ENCODE results near the gene CCDC69. TPM values are rescaled to one million over a fixed set of nuclear protein-coding genes. Genes with fewer than 3 reads are reported as not detected.

The CCDC69 gene
- total RNA-seq, 1 donor from 2014 or later: 1.2 TPM

DNA sequence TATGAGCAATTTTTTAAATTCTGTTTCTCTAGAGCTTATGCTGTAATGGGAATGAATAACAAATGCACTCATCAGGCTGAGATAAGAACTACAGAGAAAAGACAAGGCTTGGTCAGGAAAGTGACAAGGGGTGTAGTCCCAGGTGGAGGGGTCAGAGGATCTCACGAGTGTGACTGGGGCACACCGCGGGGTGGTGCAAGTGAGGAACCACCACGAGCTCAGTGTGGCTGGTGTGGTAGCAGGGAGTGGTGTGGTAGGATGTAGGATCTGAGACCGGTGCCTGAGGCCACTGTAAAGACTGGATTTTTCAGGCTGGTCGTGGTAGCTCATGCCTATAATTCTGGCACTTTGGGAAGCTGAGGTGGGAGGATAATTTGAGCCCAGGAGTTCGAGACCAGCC, 75.3 kb downstream of the CCDC69 start:
- Mint-ChIP-seq H3K27ac (ENCODE audit: unreplicated experiment) (peak overlapping the region; percentile 36), H3K4me3 (ENCODE audit: unreplicated experiment) (no peak overlapping the region), H3K36me3 (ENCODE audit: low read depth, unreplicated experiment) (peaks cover 30% of the 10 kb centered on the region), H3K4me1 (ENCODE audit: unreplicated experiment) (peaks cover 48% of the 10 kb centered on the region), H3K27me3 (ENCODE audit: unreplicated experiment) (peaks cover 11% of the 10 kb centered on the region), H3K9me3 (ENCODE audit: unreplicated experiment) (no peaks in the 10 kb centered on the region)
- TF ChIP-seq, protein P1, sequence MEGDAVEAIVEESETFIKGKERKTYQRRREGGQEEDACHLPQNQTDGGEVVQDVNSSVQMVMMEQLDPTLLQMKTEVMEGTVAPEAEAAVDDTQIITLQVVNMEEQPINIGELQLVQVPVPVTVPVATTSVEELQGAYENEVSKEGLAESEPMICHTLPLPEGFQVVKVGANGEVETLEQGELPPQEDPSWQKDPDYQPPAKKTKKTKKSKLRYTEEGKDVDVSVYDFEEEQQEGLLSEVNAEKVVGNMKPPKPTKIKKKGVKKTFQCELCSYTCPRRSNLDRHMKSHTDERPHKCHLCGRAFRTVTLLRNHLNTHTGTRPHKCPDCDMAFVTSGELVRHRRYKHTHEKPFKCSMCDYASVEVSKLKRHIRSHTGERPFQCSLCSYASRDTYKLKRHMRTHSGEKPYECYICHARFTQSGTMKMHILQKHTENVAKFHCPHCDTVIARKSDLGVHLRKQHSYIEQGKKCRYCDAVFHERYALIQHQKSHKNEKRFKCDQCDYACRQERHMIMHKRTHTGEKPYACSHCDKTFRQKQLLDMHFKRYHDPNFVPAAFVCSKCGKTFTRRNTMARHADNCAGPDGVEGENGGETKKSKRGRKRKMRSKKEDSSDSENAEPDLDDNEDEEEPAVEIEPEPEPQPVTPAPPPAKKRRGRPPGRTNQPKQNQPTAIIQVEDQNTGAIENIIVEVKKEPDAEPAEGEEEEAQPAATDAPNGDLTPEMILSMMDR (IDR thresholded peaks at IDR 0.05; ENCODE audit: unreplicated experiment): no peak
- no peak for DNase-seq (ENCODE audit: low spot score)

DNA sequence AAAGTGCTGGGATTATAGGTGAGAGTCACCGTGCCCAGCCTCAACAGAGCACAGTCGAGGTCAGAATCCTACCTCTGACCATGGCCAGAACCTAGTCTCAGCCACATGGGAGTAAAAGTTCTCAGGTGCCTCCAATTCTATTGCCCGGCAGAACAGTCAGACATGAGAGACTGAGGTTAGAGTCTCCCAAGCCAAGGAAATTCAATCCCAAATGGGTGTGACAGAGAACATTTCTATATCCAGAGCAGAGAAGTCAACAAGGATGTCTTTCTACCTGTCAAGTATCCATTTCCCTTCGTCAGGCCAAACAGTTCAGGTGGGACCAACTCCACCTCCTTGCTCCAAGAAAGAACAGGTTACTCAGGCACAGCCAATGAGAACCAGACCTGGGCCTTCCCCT, 76.9 kb downstream of the CCDC69 start:
- H3K27me3 Mint-ChIP-seq (ENCODE audit: unreplicated experiment): peaks cover 12% of the 10 kb centered on the region
- H3K27ac Mint-ChIP-seq (ENCODE audit: unreplicated experiment): no peak overlapping the region
- no peak overlapping the region for H3K4me3 Mint-ChIP-seq (ENCODE audit: unreplicated experiment)

DNA sequence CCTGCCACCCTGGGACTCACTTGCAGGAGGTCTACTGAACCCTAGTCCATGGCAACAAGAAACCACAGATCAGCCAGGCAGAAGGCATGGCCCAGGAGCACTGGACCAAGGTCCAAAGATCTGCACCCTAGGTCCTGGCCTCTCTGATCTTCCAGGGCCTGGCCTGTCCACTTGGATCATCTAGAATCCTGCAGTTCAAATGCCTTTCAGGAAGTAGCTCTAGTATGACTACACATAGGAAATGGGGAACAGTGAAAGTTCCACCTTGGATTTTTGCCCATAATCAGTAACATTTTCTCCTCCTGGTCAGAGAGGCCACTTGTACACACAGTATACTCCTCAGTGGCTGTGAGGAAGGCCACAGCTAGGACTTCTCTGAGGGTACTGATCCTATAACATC, 77.8 kb downstream of the CCDC69 start:
- peak overlapping the region; percentile 43 for H3K4me3 Mint-ChIP-seq (ENCODE audit: unreplicated experiment)
- TF ChIP-seq, protein P1 (IDR thresholded peaks at IDR 0.05; ENCODE audit: unreplicated experiment): no peak
- H3K36me3 Mint-ChIP-seq (ENCODE audit: low read depth, unreplicated experiment): peaks cover 31% of the 10 kb centered on the region
- no peaks in the 10 kb centered on the region for H3K9me3 Mint-ChIP-seq (ENCODE audit: unreplicated experiment)
- peaks cover 10% of the 10 kb centered on the region for H3K27me3 Mint-ChIP-seq (ENCODE audit: unreplicated experiment)
- no peak for DNase-seq (ENCODE audit: low spot score)
- H3K4me1 Mint-ChIP-seq (ENCODE audit: unreplicated experiment): peaks cover 44% of the 10 kb centered on the region
- no peak overlapping the region for H3K27ac Mint-ChIP-seq (ENCODE audit: unreplicated experiment)

More for the DNA sequence above, 76.9 kb downstream of the CCDC69 start:
- no peaks in the 10 kb centered on the region for H3K9me3 Mint-ChIP-seq (ENCODE audit: unreplicated experiment)
- peaks cover 31% of the 10 kb centered on the region for H3K36me3 Mint-ChIP-seq (ENCODE audit: low read depth, unreplicated experiment)
- no peak for DNase-seq (ENCODE audit: low spot score)
- TF ChIP-seq, protein P1 (IDR thresholded peaks at IDR 0.05; ENCODE audit: unreplicated experiment): no peak
- H3K4me1 Mint-ChIP-seq (ENCODE audit: unreplicated experiment): peaks cover 44% of the 10 kb centered on the region

DNA sequence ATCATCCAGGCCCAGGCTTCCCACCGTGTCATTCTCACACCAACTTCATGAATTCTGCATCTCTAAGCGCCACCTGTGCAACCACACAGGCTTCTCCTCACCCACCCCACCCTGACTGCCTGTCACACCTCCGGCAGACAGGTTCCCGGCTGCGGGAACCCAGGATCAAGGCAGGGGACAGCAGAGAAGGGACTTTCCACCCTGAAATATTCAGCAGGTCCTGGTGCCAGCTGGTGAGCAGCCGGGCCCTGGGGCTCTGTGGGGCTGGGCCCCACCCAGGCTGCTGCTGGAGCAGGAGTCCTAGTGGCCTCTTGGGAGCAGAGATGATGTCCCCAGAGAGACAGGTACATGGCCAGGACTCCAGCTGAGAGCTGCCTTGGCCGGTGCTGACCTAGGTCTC, 79.0 kb downstream of the CCDC69 start:
- Mint-ChIP-seq H3K4me3 (ENCODE audit: unreplicated experiment) (no peak overlapping the region), H3K36me3 (ENCODE audit: low read depth, unreplicated experiment) (peaks cover 31% of the 10 kb centered on the region), H3K27ac (ENCODE audit: unreplicated experiment) (no peak overlapping the region), H3K27me3 (ENCODE audit: unreplicated experiment) (peaks cover 10% of the 10 kb centered on the region), H3K9me3 (ENCODE audit: unreplicated experiment) (no peaks in the 10 kb centered on the region), H3K4me1 (ENCODE audit: unreplicated experiment) (peaks cover 33% of the 10 kb centered on the region)
- no peak for DNase-seq (ENCODE audit: low spot score)
- TF ChIP-seq, protein P1 (IDR thresholded peaks at IDR 0.05; ENCODE audit: unreplicated experiment): no peak

DNA sequence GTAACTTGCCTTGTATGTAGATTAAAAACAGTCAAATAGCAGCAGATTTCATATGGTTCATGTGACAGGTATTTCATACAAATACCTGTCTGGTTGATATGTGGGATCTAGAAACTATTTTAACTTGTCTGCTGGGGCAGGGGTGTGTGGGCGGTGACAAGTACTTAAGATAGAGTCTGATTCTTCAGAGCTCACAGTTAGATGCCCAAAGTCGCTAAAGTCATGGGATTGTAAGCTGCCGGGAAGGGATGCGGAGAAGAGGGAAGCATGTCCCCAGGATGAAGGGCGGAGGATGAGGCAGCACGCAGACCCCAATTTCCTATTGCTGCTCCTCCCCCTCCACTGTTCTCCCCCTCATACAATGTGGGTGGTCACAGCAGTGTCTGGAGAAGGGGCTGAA, 79.6 kb downstream of the CCDC69 start:
- TF ChIP-seq, protein P1 (IDR thresholded peaks at IDR 0.05; ENCODE audit: unreplicated experiment): no peak
- Mint-ChIP-seq H3K4me3 (ENCODE audit: unreplicated experiment) (no peak overlapping the region), H3K4me1 (ENCODE audit: unreplicated experiment) (peaks cover 29% of the 10 kb centered on the region), H3K9me3 (ENCODE audit: unreplicated experiment) (no peaks in the 10 kb centered on the region), H3K36me3 (ENCODE audit: low read depth, unreplicated experiment) (peaks cover 31% of the 10 kb centered on the region), H3K27me3 (ENCODE audit: unreplicated experiment) (peaks cover 10% of the 10 kb centered on the region), H3K27ac (ENCODE audit: unreplicated experiment) (peak overlapping the region; percentile 36)
- DNase-seq (ENCODE audit: low spot score): no peak

Data from endothelial cell (in vitro differentiated cells).